Heart left ventricle (tissue), 13 donors: ENCODE results near the gene ARMC5.

ENCODE experiments used
- POLR2A ChIP-seq, 2 donors: fragments of 450-650 bp; IDR thresholded peaks; one replicate each; pipeline ENCODE4 v1.6.1; 2017; ENCODE audit warnings: antibody characterized with exemption in 2 of 2, mild to moderate bottlenecking in 2 of 2, moderate library complexity in 2 of 2
- TF ChIP-seq, protein P1 (sequence below), 12 donors: fragments of 200-600 bp; sonication (generic) in 4 of 12; IDR thresholded peaks; one replicate each; pipeline versions ENCODE4 v1.5.0 to v1.8.0; 2018 to 2022; ENCODE audit warnings: antibody characterized with exemption in 12 of 12, mild to moderate bottlenecking in 5 of 12
- donor health status: ischemic (EF 13 %, LVEDD 7.1; RV severe dilation, severe dysfunction).
- donor health status: DM: no; HTN: yes; CAD: no.
- donor health status: DM: no; HTN: no; CAD: no.
- donor health status: ischemic (EF 25% LVEDD 6.9; RV normal size, moderate dysfunction).
- donor health status: ischemic (EF 25% LVEDD 5.7; RV mildly dilated, moderate dysfunction).
- donor health status: ischemic (EF 35%, LVEDD 5.7; RV mildly dilated, moderate dysfunction).
- donor health status: nonischemic (EF 11% LVEDD 7.7; RV severe dilation, severe dysfunction).
- donor health status: DM: yes; HTN: yes; CAD: no.
- donor health status: PGD.
- donor health status: ischemic (EF 29% LVEDD 5.4; RV normal size, mild dysfunction).
- donor health status: nonischemic (EF 23%, LVEDD 6.1; RV moderate dilation, normal function).

DNA sequence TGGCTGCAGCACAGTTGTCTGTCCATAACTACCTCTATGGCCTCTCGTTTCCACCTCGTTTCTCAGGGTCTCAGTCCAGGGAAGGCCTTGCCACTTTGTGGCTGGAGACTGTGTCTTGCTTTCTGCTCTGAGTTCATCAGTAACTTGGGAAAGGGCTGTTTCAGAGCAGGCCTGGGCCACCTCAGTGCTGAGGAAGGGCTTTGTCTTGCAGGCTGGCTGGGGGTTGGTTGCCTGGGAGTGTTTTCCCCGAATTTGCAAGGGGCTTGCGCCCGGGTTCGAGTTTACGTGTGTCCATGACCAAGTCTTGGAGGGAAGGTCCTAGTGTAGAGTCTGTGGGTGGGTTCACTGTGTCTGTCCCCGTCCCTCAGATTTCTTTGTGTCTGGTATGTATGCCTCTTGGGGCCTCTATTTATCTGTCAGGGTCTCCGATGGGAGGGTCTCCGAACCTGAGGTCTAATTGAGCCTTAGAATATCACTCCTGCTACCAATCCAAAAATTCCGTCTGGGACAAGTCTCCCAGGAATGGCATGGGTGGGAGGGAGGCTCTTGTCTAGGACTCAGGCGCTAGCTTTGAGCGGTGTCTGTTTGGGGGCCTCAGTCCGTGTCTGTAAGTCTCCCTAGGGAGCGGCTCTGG, 12.1 kb downstream of the ARMC5 start:
- no peak for TF ChIP-seq POLR2A (IDR thresholded peaks at IDR 0.05)
- TF ChIP-seq, protein P1, sequence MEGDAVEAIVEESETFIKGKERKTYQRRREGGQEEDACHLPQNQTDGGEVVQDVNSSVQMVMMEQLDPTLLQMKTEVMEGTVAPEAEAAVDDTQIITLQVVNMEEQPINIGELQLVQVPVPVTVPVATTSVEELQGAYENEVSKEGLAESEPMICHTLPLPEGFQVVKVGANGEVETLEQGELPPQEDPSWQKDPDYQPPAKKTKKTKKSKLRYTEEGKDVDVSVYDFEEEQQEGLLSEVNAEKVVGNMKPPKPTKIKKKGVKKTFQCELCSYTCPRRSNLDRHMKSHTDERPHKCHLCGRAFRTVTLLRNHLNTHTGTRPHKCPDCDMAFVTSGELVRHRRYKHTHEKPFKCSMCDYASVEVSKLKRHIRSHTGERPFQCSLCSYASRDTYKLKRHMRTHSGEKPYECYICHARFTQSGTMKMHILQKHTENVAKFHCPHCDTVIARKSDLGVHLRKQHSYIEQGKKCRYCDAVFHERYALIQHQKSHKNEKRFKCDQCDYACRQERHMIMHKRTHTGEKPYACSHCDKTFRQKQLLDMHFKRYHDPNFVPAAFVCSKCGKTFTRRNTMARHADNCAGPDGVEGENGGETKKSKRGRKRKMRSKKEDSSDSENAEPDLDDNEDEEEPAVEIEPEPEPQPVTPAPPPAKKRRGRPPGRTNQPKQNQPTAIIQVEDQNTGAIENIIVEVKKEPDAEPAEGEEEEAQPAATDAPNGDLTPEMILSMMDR (IDR thresholded peaks at IDR 0.05): no peak
